NK-92 treated with Interleukin-12 subunit alpha and Interleukin-12 subunit beta, amount 100 ng/mL, for 24 hours (cell line): ENCODE data around the gene PDE4A.
"Not testable (repeated sequence)": the region's sequence is repeated elsewhere in the genome, so short reads cannot be mapped to it uniquely, and the experiment has no call there.

Source experiments
- DNase-seq: peaks from one replicate; lab custom pipeline; 2025; lab: John Stamatoyannopoulos, UW

PDE4A gene

GRCh38 chr19:10420444-10421239 lies at the start of gene PDE4A:
Gene PDE4A, plus strand, starts transcription at chr19:10420538. Its CDS starts 227 bp downstream, at chr19:10420765.
- DNase-seq: no peak

- DNase-seq: no peak
These were observed 47.6 kb upstream of the PDE4A start for GRCh38 chr19:10372690-10373089.

GRCh38 chr19:10374931-10375330 lies 45.4 kb upstream of the PDE4A start:
- no peak for DNase-seq

GRCh38 chr19:10377140-10377640 lies 43.1 kb upstream of the PDE4A start:
- DNase-seq: not testable (repeated sequence)

GRCh38 chr19:10378124-10378523 lies 42.2 kb upstream of the PDE4A start:
- DNase-seq: no peak

GRCh38 chr19:10379880-10380312 lies 40.4 kb upstream of the PDE4A start:
- no peak for DNase-seq

GRCh38 chr19:10380313-10381102 lies 39.8 kb upstream of the PDE4A start, which contains the start of gene TYK2:
Gene TYK2, minus strand, starts transcription at chr19:10380572. Its CDS starts 2,166 bp downstream, at chr19:10378406.
- peak; percentile 100 for DNase-seq

- DNase-seq: not testable (repeated sequence)
These were observed 37.2 kb upstream of the PDE4A start for GRCh38 chr19:10383223-10383499.

GRCh38 chr19:10384580-10384979 lies 35.8 kb upstream of the PDE4A start:
- no peak for DNase-seq

- DNase-seq: peak; percentile 42
These were observed 31.4 kb upstream of the PDE4A start for GRCh38 chr19:10388957-10389356.

- no peak for DNase-seq
These were observed 30.5 kb upstream of the PDE4A start for GRCh38 chr19:10389863-10390262.

- DNase-seq: no peak
These were observed 29.6 kb upstream of the PDE4A start for GRCh38 chr19:10390652-10391286.

GRCh38 chr19:10392120-10392519 lies 28.2 kb upstream of the PDE4A start:
- DNase-seq: no peak

- no peak for DNase-seq
These were observed 27.2 kb upstream of the PDE4A start for GRCh38 chr19:10393137-10393536.

- no peak for DNase-seq
These were observed 25.3 kb upstream of the PDE4A start for GRCh38 chr19:10395003-10395402.

- no peak for DNase-seq
These were observed 24.9 kb upstream of the PDE4A start for GRCh38 chr19:10395436-10395835.

- no peak for DNase-seq
These were observed 24.4 kb upstream of the PDE4A start for GRCh38 chr19:10395917-10396316.

- no peak for DNase-seq
These were observed 21.5 kb upstream of the PDE4A start for GRCh38 chr19:10398819-10399218.

GRCh38 chr19:10399340-10399739 lies 21.0 kb upstream of the PDE4A start:
- DNase-seq: not testable (repeated sequence)

- no peak for DNase-seq
These were observed 20.5 kb upstream of the PDE4A start for GRCh38 chr19:10399878-10400277.

- DNase-seq: no peak
These were observed 17.8 kb upstream of the PDE4A start for GRCh38 chr19:10402441-10403038.
